NCI-H524 treated with DMSO at 0.1 percent for 48 hours (cell line): ENCODE data around the gene AQP5.

Source experiments
- DNase-seq: peaks from one replicate; lab custom pipeline; 2025; lab: John Stamatoyannopoulos, UW

The AQP5 gene

GRCh38 chr12:49932533-49933130, 29.0 kb upstream of the AQP5 start:
- no peak for DNase-seq

DNA sequence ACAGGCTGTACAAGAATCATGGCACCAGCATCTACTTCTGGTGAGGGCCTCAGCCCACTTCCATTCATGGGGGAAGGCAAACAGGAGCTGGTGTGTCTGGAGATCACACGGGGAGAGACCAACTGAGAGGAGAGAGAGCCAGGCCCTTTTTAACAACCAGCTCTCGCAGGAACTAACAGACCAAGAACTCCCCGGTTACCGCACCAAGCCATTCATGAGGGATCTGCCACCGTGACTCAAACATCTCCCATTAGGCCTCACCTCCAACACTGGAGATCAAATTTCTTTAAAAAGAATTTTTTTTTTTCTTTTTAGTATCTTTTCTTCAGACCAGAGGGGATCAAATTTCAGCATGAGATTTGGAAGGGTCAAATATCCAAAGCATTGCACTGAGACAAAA, 27.9 kb upstream of the AQP5 start:
- DNase-seq = no peak

GRCh38 chr12:49934505-49934904, 27.2 kb upstream of the AQP5 start:
- no peak for DNase-seq

- no peak for DNase-seq
Measured at GRCh38 chr12:49936925-49937324, 24.7 kb upstream of the AQP5 start.

DNA sequence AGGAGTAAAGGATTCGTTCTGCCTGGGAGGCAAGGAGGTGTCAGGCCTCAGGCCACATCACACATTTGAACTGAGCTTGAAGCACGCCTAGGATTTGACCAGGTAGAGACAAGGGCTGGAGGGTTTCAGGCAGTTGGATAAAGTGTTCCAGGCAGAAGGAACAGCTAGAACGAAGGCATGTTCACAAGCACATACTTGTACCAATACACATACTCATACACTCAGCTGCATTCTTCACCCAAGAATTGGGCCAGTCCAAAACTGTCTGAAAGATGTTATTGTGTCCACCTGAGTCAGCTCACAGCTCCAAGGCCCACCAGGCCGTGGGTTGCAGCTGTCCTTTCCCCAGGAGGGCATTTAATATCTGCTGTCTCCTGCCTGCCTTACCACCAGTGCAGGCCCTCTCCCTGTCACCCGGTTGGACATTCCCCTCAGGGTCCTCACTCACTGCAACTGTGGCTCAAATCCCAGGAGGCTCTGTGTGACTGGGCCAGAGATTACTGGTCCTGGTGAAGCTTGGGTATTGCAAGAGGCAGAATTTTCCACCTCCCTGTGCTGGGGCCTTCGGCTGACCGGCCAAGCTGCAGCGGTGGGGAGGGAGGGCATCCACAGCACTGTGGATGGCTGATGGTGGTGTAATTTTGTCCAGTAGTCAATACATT, 23.9 kb upstream of the AQP5 start:
- no peak for DNase-seq

DNA sequence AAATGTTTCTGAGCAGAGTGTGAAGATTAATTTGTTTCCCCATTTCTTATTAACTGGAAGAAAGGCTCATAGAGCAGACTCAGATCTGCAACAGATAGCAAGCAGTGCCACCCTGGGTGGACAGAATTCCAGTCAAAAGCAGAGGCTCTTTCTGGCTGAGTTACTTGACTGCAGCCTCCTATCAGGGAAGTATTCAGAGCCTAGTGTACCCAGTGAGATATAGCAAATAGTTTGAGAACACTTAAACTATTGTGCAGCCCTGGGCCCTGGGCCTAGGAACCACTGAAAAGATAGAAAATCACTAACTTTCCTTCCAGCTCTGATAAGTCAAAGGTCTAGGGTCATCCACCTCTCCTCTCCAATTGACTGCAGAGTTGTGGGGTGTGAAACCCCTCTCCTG, 22.4 kb upstream of the AQP5 start:
- no peak for DNase-seq

- DNase-seq = no peak
Measured at GRCh38 chr12:49939707-49940106, 22.0 kb upstream of the AQP5 start.

DNA sequence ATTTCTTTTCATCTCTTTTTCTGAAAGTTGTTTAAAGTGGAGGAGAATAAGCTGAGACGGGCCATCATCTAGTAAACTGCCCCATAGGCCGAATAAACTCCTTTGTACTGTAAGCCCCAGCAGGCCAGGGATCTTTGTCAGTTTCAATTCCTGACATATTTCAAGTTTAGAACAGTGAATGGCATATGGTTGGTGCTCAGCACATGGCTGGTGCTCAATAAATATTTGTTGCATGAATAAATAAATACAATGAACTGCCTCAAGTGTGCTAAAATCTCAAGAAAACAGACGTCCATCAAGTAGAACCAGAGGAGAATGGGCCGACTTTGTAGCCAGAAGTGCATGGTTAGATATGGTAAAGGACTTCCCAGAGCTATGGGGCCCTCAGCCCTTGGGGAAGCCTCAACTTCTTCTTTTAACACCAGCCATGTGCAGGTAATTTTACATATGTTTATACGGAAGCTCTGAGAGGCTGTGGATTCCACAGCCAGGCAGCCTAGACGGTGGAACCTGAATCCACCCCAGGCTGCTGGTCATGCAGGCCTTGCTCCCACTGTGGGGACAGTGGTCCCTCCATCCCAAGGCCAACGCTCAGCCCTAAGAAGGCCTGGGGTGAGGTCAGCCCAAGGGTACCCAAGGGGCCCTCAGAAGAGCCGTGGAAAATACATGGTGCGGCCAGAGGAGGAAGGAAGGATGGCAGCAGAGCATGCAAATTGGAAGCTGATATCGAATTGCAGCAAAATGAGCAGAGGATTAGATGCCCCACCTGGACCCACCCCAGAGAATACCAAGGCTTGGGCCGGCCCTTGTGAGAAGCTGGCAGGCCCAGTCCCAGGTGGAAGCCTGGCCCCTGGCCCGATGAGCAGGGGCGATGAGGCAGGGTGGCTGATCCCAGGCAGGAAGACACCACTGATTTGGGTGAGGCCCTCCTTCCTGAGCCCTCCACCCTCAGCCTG, 19.8 kb upstream of the AQP5 start:
- DNase-seq = no peak

- no peak for DNase-seq
Measured at GRCh38 chr12:49942512-49942893, 19.2 kb upstream of the AQP5 start.

- no peak for DNase-seq
Measured at GRCh38 chr12:49942921-49943624, 18.6 kb upstream of the AQP5 start.

GRCh38 chr12:49943625-49943960, 18.1 kb upstream of the AQP5 start:
- DNase-seq = no peak

GRCh38 chr12:49944046-49944445, 17.6 kb upstream of the AQP5 start:
- no peak for DNase-seq

- no peak for DNase-seq
Measured at GRCh38 chr12:49944718-49945117, 17.0 kb upstream of the AQP5 start.

- no peak for DNase-seq
Measured at GRCh38 chr12:49945394-49946080, 16.1 kb upstream of the AQP5 start.

GRCh38 chr12:49946086-49946485, 15.6 kb upstream of the AQP5 start:
- DNase-seq = no peak

GRCh38 chr12:49946497-49946896, 15.2 kb upstream of the AQP5 start:
- no peak for DNase-seq

- no peak for DNase-seq
Measured at GRCh38 chr12:49947593-49948226, 14.0 kb upstream of the AQP5 start.

- no peak for DNase-seq
Measured at GRCh38 chr12:49948866-49949845, 12.5 kb upstream of the AQP5 start.

GRCh38 chr12:49949866-49950265, 11.8 kb upstream of the AQP5 start:
- no peak for DNase-seq
